Adipocyte (in vitro differentiated cells): Measurements from ENCODE around the gene CMSS1.
A peak's percentile ranks its signal among the peaks of the same experiment; 100 is the strongest.

Experiments used
- DNase-seq: peaks from one replicate; pipeline ENCODE4 v3.0.0-alpha.2; 2015; ENCODE audit warnings: low read depth
- H3K27me3 ChIP-seq: replicated peaks from 2 replicates; pipeline ENCODE4 v1.7.0; 2013; ENCODE audit warnings: mild to moderate bottlenecking, low read length, moderate library complexity; ENCODE audit not compliant: control insufficient read depth, insufficient read depth
- H3K36me3 ChIP-seq: 2 replicates; pipeline ENCODE4 v1.7.0; 2013; ENCODE audit warnings: low read length, mild to moderate bottlenecking, moderate library complexity; ENCODE audit not compliant: control insufficient read depth, insufficient read depth, severe bottlenecking
- H3K4me1 ChIP-seq: 2 replicates; pipeline ENCODE4 v1.7.0; 2013; ENCODE audit warnings: mild to moderate bottlenecking, low read length, moderate library complexity; ENCODE audit not compliant: control insufficient read depth, insufficient read depth
- H3K4me3 ChIP-seq: 2 replicates; pipeline ENCODE4 v1.7.0; 2013; ENCODE audit warnings: mild to moderate bottlenecking, low read length, moderate library complexity
- H3K9ac ChIP-seq: 2 replicates; pipeline ENCODE4 v1.7.0; 2013; ENCODE audit warnings: mild to moderate bottlenecking, low read length, moderate library complexity
- H3K9me3 ChIP-seq: 2 replicates; pipeline ENCODE4 v1.7.0; 2013; ENCODE audit warnings: mild to moderate bottlenecking, low read length, moderate library complexity; ENCODE audit not compliant: control insufficient read depth

CMSS1 gene

GRCh38 chr3:99966662-99967416 lies 149.2 kb downstream of the CMSS1 start:
- peak; percentile 72 for DNase-seq
- H3K9me3 ChIP-seq: no peaks in the 10 kb centered on the region
- H3K36me3 ChIP-seq: no peaks in the 10 kb centered on the region
- no peaks in the 10 kb centered on the region for H3K27me3 ChIP-seq
- H3K4me1 ChIP-seq: peaks cover 56% of the 10 kb centered on the region
- peak overlapping the region; percentile 36 for H3K4me3 ChIP-seq
- peak overlapping the region; percentile 56 for H3K9ac ChIP-seq

GRCh38 chr3:99967796-99968195 lies 150.1 kb downstream of the CMSS1 start:
- Histone ChIP-seq H3K36me3 (no peaks in the 10 kb centered on the region), H3K4me1 (peaks cover 48% of the 10 kb centered on the region), H3K9ac (peak overlapping the region; percentile 42), H3K27me3 (no peaks in the 10 kb centered on the region), H3K9me3 (no peaks in the 10 kb centered on the region), H3K4me3 (peak overlapping the region; percentile 36)
- peak; percentile 66 for DNase-seq

GRCh38 chr3:99969136-99969535 lies 151.5 kb downstream of the CMSS1 start:
- Histone ChIP-seq H3K9ac (no peak overlapping the region), H3K9me3 (no peaks in the 10 kb centered on the region), H3K36me3 (no peaks in the 10 kb centered on the region), H3K4me1 (peaks cover 44% of the 10 kb centered on the region), H3K27me3 (no peaks in the 10 kb centered on the region), H3K4me3 (no peak overlapping the region)
- DNase-seq: no peak

- H3K9me3 ChIP-seq: no peaks in the 10 kb centered on the region
- no peaks in the 10 kb centered on the region for H3K27me3 ChIP-seq
- DNase-seq: no peak
- H3K4me1 ChIP-seq: peaks cover 34% of the 10 kb centered on the region
- no peaks in the 10 kb centered on the region for H3K36me3 ChIP-seq
- no peak overlapping the region for H3K4me3 ChIP-seq
- no peak overlapping the region for H3K9ac ChIP-seq
Observed at GRCh38 chr3:99970198-99970597, 152.5 kb downstream of the CMSS1 start.

- DNase-seq: no peak
- Histone ChIP-seq H3K4me3 (no peak overlapping the region), H3K9ac (no peak overlapping the region), H3K36me3 (no peaks in the 10 kb centered on the region), H3K27me3 (no peaks in the 10 kb centered on the region), H3K9me3 (no peaks in the 10 kb centered on the region), H3K4me1 (peaks cover 18% of the 10 kb centered on the region)
Observed at GRCh38 chr3:99971761-99972160, 154.1 kb downstream of the CMSS1 start.

- H3K9ac ChIP-seq: no peak overlapping the region
- H3K36me3 ChIP-seq: no peaks in the 10 kb centered on the region
- no peaks in the 10 kb centered on the region for H3K27me3 ChIP-seq
- H3K4me1 ChIP-seq: peaks cover 10% of the 10 kb centered on the region
- no peak overlapping the region for H3K4me3 ChIP-seq
- H3K9me3 ChIP-seq: no peaks in the 10 kb centered on the region
- no peak for DNase-seq
Observed at GRCh38 chr3:99972380-99973104, 154.9 kb downstream of the CMSS1 start.

- Histone ChIP-seq H3K36me3 (no peaks in the 10 kb centered on the region), H3K27me3 (no peaks in the 10 kb centered on the region), H3K4me1 (no peaks in the 10 kb centered on the region), H3K4me3 (no peak overlapping the region), H3K9ac (no peak overlapping the region), H3K9me3 (no peaks in the 10 kb centered on the region)
- no peak for DNase-seq
Observed at GRCh38 chr3:99974989-99975388, 157.3 kb downstream of the CMSS1 start.

- Histone ChIP-seq H3K9me3 (no peaks in the 10 kb centered on the region), H3K4me1 (no peaks in the 10 kb centered on the region), H3K36me3 (no peaks in the 10 kb centered on the region), H3K27me3 (no peaks in the 10 kb centered on the region), H3K9ac (no peak overlapping the region), H3K4me3 (no peak overlapping the region)
- no peak for DNase-seq
Observed at GRCh38 chr3:99976584-99976983, 158.9 kb downstream of the CMSS1 start.

GRCh38 chr3:99978221-99978620 lies 160.6 kb downstream of the CMSS1 start:
- Histone ChIP-seq H3K4me1 (no peaks in the 10 kb centered on the region), H3K9me3 (no peaks in the 10 kb centered on the region), H3K36me3 (no peaks in the 10 kb centered on the region), H3K9ac (no peak overlapping the region), H3K27me3 (no peaks in the 10 kb centered on the region), H3K4me3 (no peak overlapping the region)
- no peak for DNase-seq

- Histone ChIP-seq H3K4me3 (no peak overlapping the region), H3K9me3 (no peaks in the 10 kb centered on the region), H3K4me1 (peaks cover 4% of the 10 kb centered on the region), H3K36me3 (no peaks in the 10 kb centered on the region), H3K27me3 (no peaks in the 10 kb centered on the region), H3K9ac (no peak overlapping the region)
- DNase-seq: no peak
Observed at GRCh38 chr3:99980606-99981005, 162.9 kb downstream of the CMSS1 start.

- Histone ChIP-seq H3K4me3 (no peak overlapping the region), H3K27me3 (no peaks in the 10 kb centered on the region), H3K36me3 (no peaks in the 10 kb centered on the region), H3K4me1 (peaks cover 4% of the 10 kb centered on the region), H3K9me3 (no peaks in the 10 kb centered on the region), H3K9ac (no peak overlapping the region)
- no peak for DNase-seq
Observed at GRCh38 chr3:99981138-99981537, 163.5 kb downstream of the CMSS1 start.
